ENCODE data around the gene SLC2A9.

SLC2A9 gene

DNA sequence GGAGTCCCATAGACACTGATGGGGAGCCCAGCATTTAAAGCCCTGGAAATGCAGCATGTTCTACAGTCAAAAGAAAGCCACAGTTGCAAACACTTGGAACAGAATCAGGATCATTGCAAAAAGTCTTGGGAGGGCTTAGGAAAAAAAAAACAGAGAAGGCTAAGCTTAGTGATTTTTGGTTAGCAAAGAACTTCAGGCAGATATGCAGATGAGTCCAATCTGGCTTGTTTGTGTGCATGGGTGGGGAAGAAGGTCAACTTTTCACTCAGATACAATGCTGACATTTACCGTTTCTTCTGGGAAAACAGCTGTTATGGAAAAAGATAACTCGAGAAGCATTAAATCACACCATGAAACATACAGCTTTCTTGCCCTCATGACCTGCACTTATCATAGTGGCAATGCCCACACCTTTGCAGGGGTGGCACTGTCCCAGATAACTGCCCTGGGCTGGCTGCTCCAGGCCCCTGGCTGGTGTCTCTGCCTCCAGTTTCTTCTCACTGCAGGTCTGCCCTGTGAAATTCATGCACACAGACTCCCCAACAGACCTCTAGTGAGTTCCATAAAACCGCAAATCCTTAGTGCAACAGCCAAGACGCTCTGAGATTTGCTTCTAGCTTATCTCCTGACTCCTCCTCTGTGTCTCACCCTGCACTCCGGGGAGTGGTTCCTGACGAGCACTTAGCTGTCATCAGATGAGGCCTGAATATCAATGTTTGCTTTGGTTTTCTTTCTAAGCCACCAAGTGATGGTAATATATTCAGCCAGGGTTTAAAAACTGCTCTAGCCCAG lies 140.7 kb downstream of the SLC2A9 start:
- DNase-seq = no peak

DNA sequence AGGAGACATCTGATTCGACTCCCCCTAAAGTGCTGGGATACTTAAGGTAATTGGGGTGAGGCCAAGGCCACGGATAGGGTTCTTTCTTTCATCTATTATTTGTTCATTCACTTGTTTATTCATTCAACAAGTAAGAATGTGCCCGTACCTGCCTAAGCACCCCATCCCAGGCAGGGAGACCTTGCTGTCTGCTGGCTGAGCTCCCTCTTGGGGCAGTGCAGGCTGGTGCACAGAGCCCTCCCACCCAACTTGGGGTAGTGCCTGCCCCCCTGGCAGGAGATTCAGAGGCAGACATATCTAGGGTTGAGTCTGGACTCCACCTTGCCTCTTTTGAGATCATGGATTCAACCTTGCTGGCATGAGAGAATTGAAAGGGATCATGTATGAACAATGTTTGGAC lies 144.2 kb downstream of the SLC2A9 start:
- DNase-seq = no peak

DNA sequence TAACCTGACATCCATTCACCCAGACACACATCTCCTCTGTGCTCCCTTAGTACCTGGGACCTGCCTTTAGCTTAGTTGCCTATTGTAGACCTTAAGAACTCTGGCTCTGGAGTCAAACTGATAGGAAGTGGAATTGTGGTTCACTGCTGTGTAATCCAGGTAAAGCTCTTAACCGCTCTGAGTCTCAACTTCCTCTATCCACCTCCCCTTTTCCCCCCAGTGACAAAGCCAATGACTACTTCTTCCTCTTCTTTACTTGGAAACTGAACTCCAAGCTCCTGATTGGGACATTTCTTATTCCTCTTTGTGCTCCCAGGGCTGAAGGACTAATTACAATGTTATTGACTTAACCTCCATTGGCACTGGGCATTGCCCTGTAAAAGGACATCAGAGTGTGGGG lies 145.8 kb downstream of the SLC2A9 start:
- no peak for DNase-seq

DNA sequence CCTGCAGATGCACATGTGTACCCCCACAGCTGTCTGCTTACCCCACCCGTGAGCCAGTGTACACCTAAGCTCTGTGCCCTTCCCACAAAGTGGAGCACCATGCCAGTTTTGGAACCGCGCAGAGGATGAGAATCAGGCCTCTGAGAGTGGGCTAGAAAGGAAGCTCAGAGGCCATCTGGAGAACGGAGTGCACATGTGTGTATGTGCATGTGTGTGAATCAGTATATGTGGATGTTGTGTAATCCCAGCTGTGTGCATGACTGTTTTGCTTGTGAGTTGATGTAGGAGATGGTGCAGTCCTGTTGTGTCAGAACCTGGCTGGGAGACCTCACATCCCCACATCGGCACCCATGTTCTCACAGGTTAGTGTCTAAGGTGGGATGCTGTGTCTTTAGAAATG lies 146.9 kb downstream of the SLC2A9 start:
- DNase-seq = no peak

DNA sequence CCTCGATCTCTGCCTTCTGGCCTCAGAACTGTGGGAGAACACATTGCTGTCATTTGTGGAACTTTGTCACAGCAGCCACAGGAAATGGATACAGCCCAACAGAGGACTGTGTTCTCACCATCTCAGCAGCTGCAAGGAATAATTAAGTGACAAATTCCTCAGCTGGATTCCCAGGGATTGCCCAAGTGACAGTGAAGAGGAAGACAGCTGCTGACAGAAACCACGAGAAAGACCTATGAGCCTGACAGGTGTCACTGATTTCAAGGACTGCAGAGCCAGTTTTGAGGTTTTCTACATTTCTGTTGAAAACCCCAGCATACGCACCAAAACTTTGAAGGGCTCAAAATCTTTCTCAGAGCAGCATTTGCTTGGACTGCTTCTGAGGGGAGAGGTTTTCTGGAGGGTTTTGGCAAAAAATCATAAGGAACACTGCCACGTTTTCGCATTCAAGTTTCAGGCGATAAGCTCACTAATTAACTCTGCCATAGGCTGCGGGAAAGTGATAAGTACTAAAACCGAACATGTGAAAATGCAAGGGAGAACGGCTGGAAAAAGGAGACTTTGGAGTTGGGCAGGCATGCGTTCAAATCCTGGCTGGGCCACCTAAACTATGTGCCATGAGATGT lies 151.0 kb downstream of the SLC2A9 start:
- DNase-seq = no peak

DNA sequence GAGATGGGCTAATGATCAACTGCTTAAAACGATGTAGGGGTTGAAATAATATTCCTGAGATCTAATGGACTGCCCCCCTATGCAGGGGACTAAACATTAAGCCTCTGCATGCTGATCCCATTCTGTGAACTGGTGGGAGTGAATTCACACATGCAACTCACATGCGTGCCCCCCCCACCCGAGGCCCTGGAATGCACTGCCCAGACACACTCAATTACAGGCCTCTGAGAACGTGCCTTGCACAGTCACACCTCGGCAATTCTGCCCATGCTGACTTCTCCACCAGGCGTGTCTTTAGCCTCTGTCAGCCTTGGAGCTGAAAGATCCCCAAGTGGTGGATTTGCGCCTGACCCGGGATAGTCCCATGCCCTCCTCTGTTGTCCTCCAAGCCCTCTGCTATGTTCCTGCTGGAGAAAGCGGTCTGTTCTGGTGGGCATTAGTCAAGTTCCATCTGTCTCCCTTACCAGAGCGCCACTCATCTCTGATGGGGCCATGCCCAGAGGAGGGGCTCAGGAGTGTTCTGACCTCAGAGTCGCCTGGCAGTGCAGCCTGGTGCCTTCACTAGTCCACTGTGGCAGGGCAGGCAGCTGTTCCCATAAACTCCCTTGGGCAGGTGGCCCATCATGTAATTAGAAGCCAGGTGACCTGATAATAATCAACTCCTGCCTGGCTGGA lies 153.4 kb downstream of the SLC2A9 start:
- DNase-seq = no peak

DNA sequence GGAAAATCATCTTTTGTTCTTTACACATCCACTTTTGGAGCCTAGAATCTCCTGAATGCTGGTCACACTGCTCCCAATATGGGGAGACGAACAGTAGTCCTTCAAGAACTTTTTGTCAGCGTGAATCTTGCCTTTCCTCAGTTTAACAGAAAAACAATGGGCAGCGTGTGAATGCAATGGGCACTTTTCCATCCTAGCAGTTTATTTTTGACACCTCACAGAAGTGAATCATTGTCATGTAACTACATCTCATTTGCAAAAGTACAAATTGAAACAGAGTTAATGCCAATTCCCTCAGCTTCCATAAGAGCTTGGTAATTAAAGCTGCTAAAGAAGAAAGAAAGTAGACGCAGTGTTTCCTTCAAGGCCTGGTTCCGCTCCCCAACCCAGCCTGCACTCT lies 154.4 kb downstream of the SLC2A9 start:
- DNase-seq = no peak

DNA sequence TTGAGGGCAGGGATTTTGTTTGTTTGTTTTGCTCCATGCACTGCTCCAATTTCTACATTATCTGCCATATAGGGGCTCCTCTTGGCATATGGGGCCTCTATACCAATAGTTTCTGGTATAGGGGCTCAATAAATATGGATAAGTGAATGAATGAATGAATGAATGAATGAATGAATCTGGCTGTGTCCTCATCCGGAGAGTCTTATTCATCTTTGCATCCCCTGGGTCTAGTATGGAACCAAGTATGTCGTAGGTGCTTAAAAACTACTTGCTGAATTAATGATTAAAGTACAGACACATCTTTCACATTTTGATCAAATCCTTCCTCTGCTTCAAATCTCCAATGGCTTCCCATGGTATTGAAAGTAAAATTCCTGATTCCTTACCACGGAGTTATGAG lies 159.7 kb downstream of the SLC2A9 start:
- no peak for DNase-seq

DNA sequence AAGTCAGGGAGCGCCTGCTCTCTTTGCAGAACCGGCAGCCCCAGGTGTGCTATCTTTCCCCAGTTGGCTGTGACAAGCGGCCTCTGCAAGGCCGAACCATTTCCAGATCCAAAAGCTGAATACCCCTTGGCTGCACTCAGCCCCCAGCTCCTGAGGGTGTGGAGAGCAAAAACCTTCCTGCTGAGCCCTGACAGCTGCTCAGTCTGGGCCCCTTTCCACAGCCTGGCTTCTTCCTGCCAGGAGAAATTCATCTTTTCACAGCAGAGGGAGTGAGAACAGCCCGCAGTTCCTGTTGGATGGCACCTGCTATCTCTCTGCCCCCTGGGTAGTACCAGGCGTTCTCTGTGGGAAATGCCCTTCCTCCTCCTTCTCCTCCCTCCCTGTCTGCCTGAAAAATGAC lies 161.5 kb downstream of the SLC2A9 start:
- DNase-seq = no peak

DNA sequence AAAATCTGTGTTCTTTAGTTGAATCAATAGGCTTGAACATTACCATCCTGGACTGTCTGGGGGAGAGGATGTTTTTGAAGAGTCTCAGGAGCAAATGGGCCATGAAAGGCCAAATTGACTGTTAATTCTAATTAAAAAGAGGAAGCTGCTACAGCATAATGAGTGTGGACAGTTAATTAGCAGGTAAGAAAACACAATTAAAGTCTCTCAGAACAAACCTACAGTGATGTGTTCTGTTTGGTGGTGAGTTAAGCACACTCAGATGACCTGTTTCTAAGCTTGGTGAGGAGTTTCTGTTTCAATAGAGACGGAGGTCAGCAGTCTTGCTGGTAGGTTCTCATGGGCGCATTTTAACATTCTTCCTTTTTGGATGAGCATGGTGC lies 171.8 kb downstream of the SLC2A9 start:
- DNase-seq = no peak

DNA sequence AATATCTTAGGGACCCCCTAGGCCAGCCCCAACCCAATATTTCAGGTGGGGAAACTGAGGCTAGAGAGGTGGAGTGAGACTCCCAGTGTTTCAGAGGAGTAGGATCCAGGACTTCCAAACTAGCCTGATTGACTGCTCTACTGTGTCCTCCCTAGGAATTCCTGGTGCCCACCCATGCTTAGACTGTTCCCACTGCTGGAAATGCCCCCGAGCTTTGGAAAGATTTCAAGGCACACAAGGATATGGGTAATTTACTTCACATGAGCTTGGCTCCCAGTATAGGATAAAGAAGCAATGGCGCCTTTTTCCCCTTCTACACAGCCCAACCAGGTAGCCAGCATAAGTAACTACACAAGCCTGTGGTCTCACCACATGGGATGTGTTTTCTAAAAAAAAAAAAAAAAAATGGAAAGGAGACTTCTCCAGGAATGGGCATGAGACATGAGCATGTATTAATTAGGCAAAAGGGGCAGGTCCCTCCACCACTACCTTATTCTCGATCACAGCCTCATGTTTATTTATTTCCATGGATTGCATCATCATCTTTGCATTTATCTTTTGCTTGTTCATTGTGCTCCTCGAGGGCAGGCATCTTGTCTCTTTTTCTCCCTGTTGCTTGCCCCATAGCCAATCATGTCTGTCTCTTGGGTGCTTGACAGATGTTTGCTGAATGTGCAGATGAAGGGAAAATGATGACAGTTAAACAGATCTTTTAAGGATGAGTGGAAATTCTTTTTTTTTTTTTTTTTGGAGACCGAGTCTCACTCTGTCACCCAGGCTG lies 173.1 kb downstream of the SLC2A9 start:
- DNase-seq = no peak

DNA sequence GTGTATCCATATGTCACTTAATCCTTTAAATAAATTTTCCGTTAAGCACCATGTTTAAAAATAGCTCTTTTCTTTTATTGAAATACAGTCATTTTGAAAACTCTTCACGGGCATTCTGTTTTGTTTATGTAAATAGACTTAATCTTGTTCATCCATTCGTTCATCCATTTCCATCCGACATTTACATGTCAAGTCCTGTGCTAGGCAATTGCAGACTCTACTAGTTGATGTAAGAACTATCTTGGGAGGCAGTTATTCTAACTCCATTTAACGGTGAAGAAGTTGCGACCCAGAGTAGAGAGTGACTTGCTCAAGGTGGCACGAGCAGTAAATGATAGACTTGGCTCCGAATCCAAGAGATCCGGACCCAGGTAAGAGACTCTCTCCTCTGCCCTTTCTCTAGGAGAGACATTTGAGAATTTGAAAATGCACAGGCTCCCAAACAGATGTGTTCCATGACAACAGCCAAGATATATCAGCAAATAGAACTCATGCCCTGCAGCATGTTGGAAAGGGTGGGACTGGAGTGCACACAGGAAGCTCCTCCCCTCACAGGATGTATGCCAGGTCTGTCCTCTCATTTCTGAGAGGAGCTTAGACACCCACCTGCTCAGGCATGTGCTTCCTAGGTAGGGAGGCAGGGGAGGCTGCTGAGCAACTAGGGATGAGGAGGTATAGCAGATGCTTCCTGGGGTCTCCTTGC lies 175.4 kb downstream of the SLC2A9 start:
- no peak for DNase-seq

DNA sequence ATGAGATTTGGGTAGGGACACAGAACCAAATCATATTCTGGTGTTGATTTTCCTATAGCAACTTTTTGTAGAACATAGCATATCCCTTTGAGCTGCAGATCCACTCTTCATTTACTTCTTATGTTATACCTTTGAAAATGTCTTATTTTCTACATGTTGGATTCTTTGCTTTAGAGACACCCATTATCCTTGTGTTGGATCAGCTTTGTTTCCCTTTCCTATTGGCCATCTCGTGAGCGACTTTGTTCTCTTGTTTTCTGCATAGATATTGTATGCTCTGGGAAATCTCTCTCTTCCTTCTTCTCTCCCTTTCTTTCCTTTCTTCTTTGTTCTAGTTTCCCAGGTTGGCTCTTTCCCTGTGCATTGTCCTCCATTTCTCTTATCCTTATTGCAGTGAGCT lies 180.2 kb downstream of the SLC2A9 start:
- DNase-seq = no peak

DNA sequence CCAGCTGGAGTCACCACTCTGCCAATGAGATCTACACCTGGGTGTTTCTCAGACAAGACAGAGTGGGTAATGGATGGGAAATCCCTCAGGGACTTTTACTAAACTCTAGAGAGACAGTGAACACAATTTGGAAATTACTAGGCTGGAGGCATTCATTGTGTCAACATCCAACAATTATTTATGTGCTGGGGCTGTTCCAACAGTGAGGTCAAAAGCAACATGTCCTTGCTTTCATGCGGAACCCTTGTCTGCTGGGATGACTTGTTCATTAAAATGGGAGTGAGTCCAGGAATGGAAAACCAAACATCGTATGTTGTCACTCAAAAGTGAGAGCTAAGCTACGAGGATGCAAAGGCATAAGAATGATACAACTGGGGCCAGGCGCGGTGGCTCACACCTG lies 185.9 kb downstream of the SLC2A9 start:
- no peak for DNase-seq

DNA sequence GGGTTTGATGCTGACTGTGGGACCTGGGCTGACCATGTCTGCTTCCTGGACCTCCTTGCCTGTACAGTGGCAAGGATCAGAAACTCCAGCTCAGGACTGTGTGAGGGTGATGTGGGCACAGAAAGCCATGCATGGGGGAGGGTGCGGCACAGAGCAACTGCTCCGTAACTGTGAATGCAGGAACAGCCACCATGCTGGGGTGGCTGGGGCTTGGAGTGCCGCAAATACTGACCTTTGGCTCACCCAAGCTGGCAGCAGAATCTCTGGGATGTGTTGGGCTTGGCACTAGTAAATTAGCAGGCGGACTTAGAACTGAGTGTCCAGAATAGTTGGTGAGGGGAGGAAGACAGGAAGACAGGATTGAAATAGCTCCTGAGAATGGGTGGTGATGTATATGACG lies 187.9 kb downstream of the SLC2A9 start:
- DNase-seq = no peak

DNA sequence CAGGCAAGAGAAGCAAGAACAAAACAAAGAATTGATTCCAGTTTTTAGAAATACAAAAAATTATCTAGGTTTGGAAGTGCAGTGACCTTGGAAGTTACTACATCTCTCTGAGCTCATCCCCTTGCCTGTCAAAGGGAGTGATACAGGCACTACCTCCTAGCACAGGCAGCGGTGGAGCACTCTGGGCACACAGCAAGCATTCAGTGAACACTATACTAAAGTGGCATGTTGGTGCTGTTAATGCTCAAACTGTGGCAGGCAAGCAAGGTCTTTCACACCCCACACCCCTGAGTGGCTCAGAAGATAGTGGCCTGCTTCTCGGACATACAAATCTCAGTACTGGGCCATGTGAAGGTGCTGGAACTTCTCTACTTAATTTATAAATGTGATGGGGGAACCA lies 188.7 kb downstream of the SLC2A9 start:
- DNase-seq = no peak

DNA sequence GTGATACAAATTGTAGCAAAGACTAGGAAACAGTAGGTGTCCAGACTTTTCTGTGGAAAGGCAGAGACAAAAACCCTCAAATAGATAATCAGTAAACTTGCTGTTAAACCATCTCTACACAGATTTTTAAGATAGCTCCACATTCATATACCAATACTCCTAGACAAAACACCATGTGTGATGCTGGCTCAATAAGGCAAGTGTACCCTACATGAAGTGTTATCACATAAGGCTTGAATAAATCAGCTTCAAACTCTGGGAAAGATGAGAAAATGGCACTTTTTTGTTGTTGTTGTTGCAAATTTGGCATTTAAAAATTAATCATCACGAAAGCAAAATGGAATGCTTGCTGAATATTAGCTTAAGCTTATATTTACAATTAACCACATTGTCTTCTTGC lies 194.7 kb downstream of the SLC2A9 start:
- DNase-seq = no peak

DNA sequence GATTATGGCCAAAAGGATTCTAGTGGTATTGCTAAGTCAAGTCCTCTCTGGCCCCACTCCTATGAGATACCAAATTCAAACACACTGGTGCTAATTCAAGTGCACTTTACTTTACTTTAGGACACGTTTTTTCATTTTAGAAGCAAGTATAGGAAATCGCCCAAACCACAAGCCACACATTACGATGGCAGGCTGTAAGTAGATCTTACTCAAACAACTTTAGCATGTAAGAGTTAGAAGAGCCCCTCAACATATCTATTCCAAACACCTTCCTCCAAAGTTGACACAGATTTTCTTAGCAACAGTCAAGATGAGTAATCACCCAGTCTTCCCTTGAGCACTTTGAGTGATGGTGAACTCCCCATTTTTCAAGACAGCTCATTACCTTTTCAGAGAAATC lies 196.2 kb downstream of the SLC2A9 start:
- DNase-seq = no peak

DNA sequence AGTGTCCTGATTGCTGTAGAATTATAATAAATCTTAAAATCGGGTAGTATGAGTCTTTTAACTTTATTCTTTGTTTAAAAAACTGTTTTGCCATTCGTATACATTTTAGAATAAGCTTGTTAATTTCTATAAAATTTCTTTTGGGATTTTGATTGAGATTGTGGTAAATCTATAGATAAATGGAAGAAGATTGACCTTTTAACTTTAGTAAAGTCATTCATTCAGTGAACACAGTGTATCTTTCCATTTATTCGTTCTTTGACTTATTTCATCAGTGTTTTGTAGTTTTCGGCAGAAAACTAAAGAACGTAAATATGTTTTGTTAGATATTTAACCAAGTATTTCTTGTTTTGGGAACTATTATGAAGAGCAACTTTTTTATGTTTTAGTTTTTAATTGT lies 201.0 kb downstream of the SLC2A9 start:
- no peak for DNase-seq

DNA sequence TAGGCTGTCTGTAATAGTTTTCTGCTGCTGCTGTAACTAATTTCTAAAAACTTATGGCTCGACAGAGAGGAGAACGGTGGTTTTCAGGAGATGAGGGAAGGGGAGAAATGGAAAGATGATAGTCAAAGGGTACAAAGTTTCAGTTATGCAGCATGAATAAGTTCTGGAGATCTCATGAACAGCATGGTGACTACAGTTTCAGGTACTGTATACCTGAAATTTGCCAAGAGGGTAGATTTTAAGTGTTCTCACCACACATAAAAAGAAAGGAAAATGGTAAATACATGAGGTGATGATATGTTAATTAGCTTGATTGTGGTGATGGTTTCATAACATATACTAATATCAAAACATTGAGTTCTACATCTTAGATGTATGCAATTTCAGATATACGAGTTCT lies 205.0 kb downstream of the SLC2A9 start:
- no peak for DNase-seq

DNA sequence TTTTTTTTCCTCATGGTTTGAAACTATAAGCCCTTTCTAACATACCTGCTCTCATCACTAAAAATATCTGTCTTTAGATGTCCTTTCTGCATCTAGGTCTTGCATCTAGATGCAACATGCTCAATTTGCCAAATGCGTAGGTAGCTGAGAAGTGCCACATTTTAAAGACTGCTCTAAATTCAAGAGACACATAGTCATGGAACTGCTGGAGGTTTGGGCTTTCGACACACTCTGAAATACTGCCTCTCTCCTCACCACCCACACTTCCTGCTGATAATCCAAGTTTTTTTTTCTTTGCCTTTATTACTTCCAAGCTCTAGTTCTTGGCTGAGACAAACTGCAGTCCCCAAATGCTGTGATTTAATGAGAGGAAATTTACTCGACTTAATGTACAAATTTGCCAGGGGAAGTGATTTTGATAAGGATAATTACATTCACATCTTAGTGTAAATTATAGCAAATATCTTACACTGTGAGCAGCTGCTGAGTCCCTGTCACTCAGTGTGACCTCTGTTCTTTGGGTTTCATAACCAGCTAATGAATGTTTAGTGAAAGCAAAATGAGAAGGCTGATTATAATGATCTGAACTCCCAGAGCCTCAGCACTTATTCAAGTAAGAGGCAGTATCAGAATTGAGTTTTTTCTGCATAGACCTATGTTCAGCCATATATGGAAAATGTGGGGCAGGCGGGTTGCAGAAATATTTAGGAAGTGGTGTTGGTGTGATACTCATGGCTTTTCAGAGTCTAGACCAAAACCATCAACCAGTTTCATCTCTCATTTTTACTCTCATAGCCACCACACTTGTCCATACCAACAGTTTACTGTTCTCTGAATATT lies 208.6 kb downstream of the SLC2A9 start:
- DNase-seq = no peak

DNA sequence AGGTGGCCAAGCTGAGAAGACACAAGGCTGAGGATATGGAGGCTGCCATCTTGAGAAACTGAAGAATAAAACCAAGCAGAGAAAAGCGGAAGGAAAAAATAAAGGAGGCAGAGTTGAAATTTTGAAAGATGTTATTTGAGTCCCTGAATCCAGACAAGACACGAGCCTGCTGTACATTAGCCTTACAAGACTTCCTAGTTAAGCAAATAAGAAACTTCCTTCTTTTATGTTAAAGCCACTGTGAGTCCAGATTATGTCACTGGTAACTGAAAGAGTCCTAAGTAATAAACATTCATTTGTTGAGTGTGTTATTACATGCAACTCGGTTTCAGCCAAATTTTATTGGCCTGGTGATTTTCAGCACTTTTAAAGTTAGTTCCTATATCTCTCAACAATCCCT lies 209.5 kb downstream of the SLC2A9 start:
- no peak for DNase-seq
